AG09309 (cell line): ENCODE results near the gene ZDHHC13.
"Not testable (repeated sequence)": the region's sequence is repeated elsewhere in the genome, so short reads cannot be mapped to it uniquely, and the experiment has no call there.

Experiments used
- DNase-seq: peaks from one replicate; pipeline ENCODE4 v3.0.0-alpha.2; 2010; ENCODE audit warnings: low read depth
- H3K4me3 ChIP-seq: 2 replicates; pipeline ENCODE4 v1.5.1; 2011; ENCODE audit warnings: mild to moderate bottlenecking, low read depth, low read length, moderate library complexity; ENCODE audit not compliant: control insufficient read depth
- CTCF ChIP-seq: IDR thresholded peaks from 2 replicates; pipeline ENCODE4 v1.5.1; 2011; ENCODE audit warnings: mild to moderate bottlenecking, low read depth, low read length, inconsistent platforms; ENCODE audit not compliant: insufficient read depth, control insufficient read depth; ENCODE audit errors: missing control alignments

Gene ZDHHC13

GRCh38 chr11:19134004-19134403 lies 17.0 kb downstream of the ZDHHC13 start:
- DNase-seq: no peak
- TF ChIP-seq CTCF: no peak
- H3K4me3 ChIP-seq: no peak overlapping the region

GRCh38 chr11:19136884-19137283 lies 19.9 kb downstream of the ZDHHC13 start:
- H3K4me3 ChIP-seq, DNase-seq: not testable (repeated sequence)

- H3K4me3 ChIP-seq: no peak overlapping the region
- TF ChIP-seq CTCF: no peak
- no peak for DNase-seq
Observed at GRCh38 chr11:19145319-19145718, 28.4 kb downstream of the ZDHHC13 start.

- H3K4me3 ChIP-seq: no peak overlapping the region
- TF ChIP-seq CTCF: no peak
- no peak for DNase-seq
Observed at GRCh38 chr11:19156892-19157291, 39.9 kb downstream of the ZDHHC13 start.

- no peak for TF ChIP-seq CTCF
- DNase-seq: no peak
- no peak overlapping the region for H3K4me3 ChIP-seq
Observed at GRCh38 chr11:19160847-19161246, 43.9 kb downstream of the ZDHHC13 start.

GRCh38 chr11:19161651-19162050 lies 44.7 kb downstream of the ZDHHC13 start:
- H3K4me3 ChIP-seq: no peak overlapping the region
- TF ChIP-seq CTCF: no peak
- no peak for DNase-seq

GRCh38 chr11:19162951-19163505 lies 46.1 kb downstream of the ZDHHC13 start:
- no peak for TF ChIP-seq CTCF
- DNase-seq: no peak
- H3K4me3 ChIP-seq: no peak overlapping the region
